GM13977 (cell line): Measurements from ENCODE around the gene MAN1C1.

Source experiments
- DNase-seq: peaks from one replicate; pipeline ENCODE4 v3.0.0; 2012; ENCODE audit warnings: low spot score
- in situ Hi-C: fragments of 300-500 bp; cut with MboI; formaldehyde crosslinking; loops from one replicate; pipeline ENCODE4 v1.12.0; 2022; ENCODE audit warnings: low sequenced_read_pairs, low pct_unique_long_range_greater_than_20kb, mixed read lengths, inconsistent platforms; ENCODE audit not compliant: unreplicated experiment
- TF ChIP-seq, protein P1 (sequence below): IDR thresholded peaks from 2 replicates; pipeline ENCODE4 v1.5.1; 2012; ENCODE audit warnings: mild to moderate bottlenecking, control low read depth; ENCODE audit not compliant: insufficient read depth; ENCODE audit errors: extremely low read depth, missing control alignments

Gene MAN1C1

DNA sequence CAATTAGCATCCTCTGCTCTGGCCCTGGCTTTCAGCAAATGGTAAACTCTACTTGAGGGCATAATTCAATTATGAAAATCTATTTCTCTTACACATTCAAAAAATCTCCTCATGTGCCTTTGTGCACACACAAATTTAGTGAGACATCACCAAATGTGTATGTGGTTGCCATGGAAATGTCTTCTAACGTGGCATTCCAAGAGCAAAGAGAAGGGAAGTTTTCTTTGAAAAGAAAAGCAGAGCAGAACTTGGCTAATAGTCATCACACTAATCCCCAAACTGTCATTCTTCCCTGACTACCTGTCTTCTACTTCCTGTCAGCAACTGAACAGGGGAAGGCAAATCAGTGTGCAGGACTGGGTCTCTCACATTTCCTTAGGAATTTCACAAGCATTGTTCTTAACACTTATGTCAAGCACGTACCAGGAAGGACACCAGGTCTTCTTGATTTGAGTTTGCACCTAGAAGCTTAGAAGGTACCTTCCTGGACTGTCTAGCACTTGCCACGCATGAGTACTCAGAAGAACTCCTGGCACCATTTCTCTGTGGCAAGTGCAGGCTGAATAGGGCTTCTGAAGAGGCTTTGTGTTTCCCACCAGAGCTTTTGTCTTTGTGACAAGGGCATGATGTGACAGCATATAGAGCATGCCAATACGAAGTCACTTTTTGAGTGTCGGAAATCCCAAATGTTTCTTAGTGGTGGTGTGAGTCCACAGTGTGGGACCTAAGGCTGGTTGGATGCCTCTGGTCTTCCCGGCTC is 32.3 kb downstream of the MAN1C1 start:
- DNase-seq: no peak
- in situ Hi-C loops: no loop called here
- TF ChIP-seq, protein P1, sequence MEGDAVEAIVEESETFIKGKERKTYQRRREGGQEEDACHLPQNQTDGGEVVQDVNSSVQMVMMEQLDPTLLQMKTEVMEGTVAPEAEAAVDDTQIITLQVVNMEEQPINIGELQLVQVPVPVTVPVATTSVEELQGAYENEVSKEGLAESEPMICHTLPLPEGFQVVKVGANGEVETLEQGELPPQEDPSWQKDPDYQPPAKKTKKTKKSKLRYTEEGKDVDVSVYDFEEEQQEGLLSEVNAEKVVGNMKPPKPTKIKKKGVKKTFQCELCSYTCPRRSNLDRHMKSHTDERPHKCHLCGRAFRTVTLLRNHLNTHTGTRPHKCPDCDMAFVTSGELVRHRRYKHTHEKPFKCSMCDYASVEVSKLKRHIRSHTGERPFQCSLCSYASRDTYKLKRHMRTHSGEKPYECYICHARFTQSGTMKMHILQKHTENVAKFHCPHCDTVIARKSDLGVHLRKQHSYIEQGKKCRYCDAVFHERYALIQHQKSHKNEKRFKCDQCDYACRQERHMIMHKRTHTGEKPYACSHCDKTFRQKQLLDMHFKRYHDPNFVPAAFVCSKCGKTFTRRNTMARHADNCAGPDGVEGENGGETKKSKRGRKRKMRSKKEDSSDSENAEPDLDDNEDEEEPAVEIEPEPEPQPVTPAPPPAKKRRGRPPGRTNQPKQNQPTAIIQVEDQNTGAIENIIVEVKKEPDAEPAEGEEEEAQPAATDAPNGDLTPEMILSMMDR: no peak

- TF ChIP-seq, protein P1: no peak
- DNase-seq: no peak
- in situ Hi-C loops: no loop called here
Measured at GRCh38 chr1:25649505-25650288, 33.1 kb downstream of the MAN1C1 start.

DNA sequence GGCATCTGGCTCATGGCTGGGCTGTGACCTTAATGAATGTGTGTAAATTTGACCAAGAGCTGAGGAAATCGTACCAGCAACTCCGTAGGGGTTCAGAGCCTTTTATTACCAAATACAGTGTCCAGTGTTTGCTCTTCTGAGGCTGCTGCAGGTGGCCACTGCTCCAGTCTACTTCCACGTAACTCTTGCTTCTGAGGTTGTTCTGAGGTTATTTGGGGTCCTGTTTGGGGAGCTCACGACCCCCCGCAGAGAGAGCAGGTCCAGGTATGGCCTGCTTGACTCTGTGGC is 33.6 kb downstream of the MAN1C1 start:
- TF ChIP-seq, protein P1: no peak
- DNase-seq: no peak
- in situ Hi-C loops: no loop called here

DNA sequence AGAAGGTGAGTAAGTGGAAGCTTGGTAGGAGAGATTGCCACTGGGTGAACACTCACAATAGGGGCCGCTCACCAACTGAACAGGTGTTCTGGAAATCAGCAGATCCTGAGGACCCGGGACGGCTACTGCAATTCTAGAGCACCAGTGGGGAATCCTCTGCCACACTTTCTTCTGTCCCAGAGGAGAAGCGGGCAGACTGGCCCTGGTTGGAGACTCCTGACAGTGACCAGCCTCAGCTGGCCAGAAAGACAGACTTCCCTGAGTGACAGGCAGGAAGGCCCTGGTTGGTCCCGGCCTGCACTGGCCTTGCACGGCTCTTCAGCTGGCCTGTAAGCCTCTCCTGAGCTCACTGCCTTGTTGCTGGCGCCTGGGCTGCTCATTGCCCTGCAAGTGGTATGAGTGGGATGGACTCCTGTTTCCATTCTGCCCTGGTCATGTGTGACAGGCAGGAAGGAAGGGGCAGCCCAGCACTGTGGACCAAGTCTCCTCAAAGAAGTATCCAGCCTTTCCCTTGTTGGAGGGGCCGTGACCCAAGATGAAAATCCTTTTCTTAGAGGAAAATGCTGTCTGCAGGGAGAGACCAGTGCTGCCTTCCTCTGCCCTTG is 34.5 kb downstream of the MAN1C1 start:
- no peak for DNase-seq
- TF ChIP-seq, protein P1: no peak
- in situ Hi-C loops: no loop called here

DNA sequence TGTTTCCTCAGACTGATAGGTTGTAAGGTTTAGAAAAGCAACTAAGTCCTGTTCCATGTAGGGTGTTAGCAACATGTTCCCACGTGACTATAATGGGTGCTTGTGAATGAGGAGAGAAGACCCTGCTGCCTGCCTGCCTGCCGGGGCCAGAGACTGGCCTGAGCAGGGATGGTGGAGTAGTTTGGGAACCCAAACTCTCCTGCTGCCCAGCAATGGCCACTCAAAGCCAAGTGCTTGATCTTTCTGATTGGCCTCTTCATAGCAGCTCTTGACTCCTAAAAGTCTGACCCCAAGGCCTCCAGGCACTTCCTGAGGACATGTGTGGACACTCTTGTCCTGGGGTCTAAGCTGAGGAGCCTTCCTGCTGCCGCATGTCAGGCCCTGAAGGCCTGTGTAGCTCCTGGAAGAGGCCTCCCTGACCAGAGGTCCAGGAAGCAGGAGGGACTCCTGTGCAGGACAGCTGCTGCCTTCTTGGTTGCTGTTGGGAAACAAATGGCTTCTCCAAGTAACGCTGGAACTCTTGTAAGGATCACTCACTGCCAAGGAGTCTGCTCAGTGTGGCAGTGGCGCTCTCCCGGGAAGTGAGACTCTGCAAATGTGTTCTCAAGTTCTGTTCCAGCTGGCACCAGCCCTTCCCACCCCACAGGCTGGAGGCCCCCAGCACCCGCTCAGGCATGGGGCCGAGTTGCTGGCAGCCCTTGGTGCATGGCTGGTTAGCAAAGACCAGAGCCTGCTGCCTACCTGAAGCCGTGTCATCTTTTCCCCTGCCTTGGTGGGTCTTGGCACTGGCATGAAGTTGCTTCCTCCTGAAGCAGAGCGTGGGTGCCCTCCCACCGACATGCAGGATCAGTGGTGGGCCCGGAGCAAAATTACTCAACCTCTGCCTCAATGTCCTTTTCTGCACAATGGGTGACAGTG is 35.5 kb downstream of the MAN1C1 start:
- in situ Hi-C loops: no loop called here
- TF ChIP-seq, protein P1: no peak
- no peak for DNase-seq

DNA sequence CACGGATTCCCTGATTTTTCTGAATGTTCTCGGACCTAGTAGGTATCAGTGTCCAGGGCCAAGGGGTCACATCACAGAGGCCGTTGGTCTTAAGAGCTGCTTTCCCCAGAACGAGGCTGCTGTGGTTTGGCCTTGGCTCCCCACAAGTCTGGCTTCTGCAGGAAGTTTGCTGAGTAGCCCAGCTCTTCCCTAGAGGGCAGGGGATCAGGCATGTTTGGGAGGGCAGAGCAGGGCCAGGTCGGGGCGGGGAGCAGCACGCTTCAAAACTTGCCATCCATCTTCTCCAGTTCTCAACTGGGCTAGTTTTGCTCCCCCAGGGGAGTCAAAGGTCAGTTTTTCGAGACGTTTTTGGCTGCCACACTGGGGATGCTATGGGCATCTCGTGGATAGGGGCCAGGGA is 37.0 kb downstream of the MAN1C1 start:
- DNase-seq: no peak

More for the DNA sequence above, 37.0 kb downstream of the MAN1C1 start:
- TF ChIP-seq, protein P1: no peak
- in situ Hi-C loops: no loop called here
